NT2/D1 (cell line): ENCODE measurements around the gene MEIS2.

Source experiments
- YY1 ChIP-seq: IDR thresholded peaks from 2 replicates; pipeline ENCODE4 v1.6.1; 2011; ENCODE audit not compliant: insufficient read length, insufficient read depth
- ZNF274 ChIP-seq: IDR thresholded peaks from 2 replicates; pipeline ENCODE4 v1.6.1; 2011; ENCODE audit warnings: mild to moderate bottlenecking, low read depth, low read length

- TF ChIP-seq ZNF274 = no peak
- no peak for TF ChIP-seq YY1
Measured at GRCh38 chr15:36950371-36950770, 150.0 kb downstream of the MEIS2 start.
